ENCODE measurements around the gene DDX5.

- TF ChIP-seq, protein P1, sequence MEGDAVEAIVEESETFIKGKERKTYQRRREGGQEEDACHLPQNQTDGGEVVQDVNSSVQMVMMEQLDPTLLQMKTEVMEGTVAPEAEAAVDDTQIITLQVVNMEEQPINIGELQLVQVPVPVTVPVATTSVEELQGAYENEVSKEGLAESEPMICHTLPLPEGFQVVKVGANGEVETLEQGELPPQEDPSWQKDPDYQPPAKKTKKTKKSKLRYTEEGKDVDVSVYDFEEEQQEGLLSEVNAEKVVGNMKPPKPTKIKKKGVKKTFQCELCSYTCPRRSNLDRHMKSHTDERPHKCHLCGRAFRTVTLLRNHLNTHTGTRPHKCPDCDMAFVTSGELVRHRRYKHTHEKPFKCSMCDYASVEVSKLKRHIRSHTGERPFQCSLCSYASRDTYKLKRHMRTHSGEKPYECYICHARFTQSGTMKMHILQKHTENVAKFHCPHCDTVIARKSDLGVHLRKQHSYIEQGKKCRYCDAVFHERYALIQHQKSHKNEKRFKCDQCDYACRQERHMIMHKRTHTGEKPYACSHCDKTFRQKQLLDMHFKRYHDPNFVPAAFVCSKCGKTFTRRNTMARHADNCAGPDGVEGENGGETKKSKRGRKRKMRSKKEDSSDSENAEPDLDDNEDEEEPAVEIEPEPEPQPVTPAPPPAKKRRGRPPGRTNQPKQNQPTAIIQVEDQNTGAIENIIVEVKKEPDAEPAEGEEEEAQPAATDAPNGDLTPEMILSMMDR (tag by site-specific recombination; IDR thresholded peaks at IDR 0.05), result no peak
- TF ChIP-seq GLI4 (tag by site-specific recombination; IDR thresholded peaks at IDR 0.05), result no peak
Observed at GRCh38 chr17:64491034-64491860, 14.8 kb downstream of the DDX5 start.
